Subcutaneous adipose tissue (tissue), 4 donors: ENCODE measurements around the gene ACOXL. TPM values are rescaled to one million over a fixed set of nuclear protein-coding genes. Genes with fewer than 3 reads are reported as not detected.

Experiments used
- total RNA-seq, 4 donors: library from RNA; depleted of rRNA; stranded (reverse); fragments of >200 nt; gene quantifications; one replicate each; pipeline ENCODE4 v1.1.0, GENCODE V29; 2016
- TF ChIP-seq, protein P1 (sequence below): fragments of 450-650 bp; IDR thresholded peaks from one replicate; pipeline ENCODE4 v1.5.1; 2016; ENCODE audit warnings: low read depth, mild to moderate bottlenecking, control low read depth, antibody characterized with exemption, moderate library complexity

ACOXL gene
- total RNA-seq, 4 donors from 2014 or later, result not detected

DNA sequence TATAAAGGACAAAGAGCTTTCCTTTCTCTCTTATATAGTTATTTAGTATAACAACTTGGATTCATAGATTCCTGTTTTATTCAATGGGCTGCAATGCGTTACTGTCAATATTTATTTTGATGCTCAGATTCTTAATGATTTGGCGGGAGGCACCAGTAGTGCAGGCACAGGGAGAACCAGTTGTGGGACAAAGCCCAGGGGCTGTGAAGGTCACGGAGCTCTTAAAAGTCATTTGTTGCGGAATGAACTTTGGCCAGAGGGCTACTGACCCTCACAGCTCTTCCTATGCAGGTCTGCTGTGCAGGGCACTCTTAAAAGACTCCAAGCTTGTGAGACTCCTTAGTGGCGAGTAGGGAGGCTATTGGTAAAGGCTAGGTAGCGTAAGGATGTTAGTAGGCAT is 422.4 kb downstream of the ACOXL start:
- TF ChIP-seq, protein P1, sequence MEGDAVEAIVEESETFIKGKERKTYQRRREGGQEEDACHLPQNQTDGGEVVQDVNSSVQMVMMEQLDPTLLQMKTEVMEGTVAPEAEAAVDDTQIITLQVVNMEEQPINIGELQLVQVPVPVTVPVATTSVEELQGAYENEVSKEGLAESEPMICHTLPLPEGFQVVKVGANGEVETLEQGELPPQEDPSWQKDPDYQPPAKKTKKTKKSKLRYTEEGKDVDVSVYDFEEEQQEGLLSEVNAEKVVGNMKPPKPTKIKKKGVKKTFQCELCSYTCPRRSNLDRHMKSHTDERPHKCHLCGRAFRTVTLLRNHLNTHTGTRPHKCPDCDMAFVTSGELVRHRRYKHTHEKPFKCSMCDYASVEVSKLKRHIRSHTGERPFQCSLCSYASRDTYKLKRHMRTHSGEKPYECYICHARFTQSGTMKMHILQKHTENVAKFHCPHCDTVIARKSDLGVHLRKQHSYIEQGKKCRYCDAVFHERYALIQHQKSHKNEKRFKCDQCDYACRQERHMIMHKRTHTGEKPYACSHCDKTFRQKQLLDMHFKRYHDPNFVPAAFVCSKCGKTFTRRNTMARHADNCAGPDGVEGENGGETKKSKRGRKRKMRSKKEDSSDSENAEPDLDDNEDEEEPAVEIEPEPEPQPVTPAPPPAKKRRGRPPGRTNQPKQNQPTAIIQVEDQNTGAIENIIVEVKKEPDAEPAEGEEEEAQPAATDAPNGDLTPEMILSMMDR, result no peak

DNA sequence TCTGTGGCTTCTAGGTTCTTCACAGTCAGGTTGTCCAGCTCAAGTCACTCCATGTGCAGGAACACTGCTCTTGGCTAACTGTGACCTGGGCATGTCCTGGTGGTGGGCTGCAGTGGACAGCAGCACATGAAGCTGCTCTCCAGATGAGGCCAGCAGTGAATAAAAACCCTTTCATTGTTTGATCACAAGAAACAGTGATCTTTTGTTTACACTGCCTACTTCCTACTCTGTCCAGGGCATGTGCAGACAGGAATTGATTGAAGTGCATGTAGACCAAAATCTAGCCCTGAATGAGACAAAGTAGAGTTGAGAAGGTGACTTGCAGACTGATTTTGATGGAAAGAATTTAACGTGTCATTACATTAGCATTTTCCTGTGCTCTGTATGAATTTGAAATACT is 423.2 kb downstream of the ACOXL start:
- TF ChIP-seq, protein P1, result no peak

- TF ChIP-seq, protein P1, result no peak
These were observed 424.2 kb downstream of the ACOXL start for GRCh38 chr2:111156529-111156928.

DNA sequence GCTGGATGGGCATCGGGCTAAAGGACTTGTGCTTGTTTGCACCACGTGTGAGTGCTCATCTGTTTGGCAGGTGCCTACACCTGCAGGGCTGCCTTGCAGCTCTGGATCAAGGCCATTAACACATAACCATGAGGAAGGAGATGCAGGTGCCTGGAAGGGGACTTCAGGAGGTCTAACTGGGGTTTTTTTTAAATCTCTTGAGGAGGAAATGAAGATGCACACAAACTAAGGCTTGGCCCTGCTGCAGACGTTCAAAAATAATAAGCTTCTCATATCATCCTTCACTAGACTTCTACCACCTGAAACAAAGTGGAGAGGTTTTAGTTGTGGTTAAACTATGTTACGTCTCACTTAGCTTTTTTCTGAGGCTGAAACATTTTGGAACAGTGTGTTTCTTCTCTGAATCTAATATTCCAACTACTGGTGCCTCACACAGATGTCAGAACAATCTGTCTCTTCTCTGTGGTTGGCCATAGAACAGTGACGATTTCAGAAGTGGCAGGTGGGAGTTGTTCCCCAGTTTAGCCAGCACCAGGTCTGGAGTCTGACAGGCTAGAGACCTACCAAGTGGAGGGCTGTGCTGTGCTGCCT is 424.8 kb downstream of the ACOXL start:
- TF ChIP-seq, protein P1, result no peak

DNA sequence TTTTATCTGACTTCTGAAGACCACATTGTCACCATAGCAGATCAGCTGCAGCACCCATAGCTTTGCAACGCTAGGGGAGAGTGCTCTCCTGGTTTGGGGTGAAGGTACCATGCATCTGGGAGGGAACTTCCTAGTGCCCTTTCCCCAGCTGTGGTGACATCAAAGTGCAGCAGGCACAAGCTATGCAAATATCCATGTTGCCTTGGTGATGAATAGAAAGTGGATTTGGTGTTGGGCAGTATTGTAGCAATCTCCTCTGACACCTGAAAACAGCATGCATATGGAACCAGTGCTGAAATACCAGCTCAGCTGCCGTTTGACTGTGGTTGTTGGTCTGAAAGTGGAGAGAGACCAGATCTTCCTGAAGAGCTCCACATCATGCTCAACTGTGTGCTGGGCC is 425.4 kb downstream of the ACOXL start:
- TF ChIP-seq, protein P1, result no peak

GRCh38 chr2:111159641-111160040 is 427.3 kb downstream of the ACOXL start:
- TF ChIP-seq, protein P1, result no peak

DNA sequence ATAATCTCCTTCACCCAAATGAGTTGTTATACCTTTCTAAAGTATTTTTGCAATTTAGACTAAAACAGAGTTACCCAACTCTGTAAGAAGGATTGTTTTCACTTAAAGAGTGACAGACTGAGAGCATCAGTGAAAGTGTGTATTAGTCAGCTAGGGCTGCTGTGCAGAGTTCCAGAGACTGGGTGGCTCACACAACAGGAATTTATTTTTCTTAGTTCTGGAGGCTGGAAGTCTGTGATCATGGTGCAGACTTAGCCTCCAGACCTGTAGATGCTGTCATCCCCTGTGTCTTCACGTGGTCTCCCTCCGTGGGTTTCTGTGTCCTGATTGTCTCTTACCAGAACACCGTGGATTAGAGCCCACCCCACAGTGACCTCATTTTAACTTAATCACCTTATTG is 428.4 kb downstream of the ACOXL start:
- TF ChIP-seq, protein P1, result no peak
